Ovary (tissue), 9 donors: ENCODE data around the gene IFNG-AS1. TPM values are rescaled to one million over a fixed set of nuclear protein-coding genes. Genes with fewer than 3 reads are reported as not detected.

Experiments used
- DNase-seq, 5 donors: peaks; one replicate each; pipeline ENCODE4 v3.0.0-alpha.2; 2019 to 2020
- H3K27ac ChIP-seq, 2 donors: fragments of 200-600 bp; one replicate each; pipeline versions ENCODE4 v1.5.1 to v1.8.0; 2019 to 2022
- H3K27me3 ChIP-seq: fragments of 200-600 bp; one replicate; pipeline ENCODE4 v1.8.0; 2022
- H3K36me3 ChIP-seq: fragments of 200-600 bp; sonication (generic); one replicate; pipeline ENCODE4 v1.5.1; 2019
- H3K4me1 ChIP-seq: one replicate; pipeline ENCODE4 v1.8.1; 2013; ENCODE audit warnings: mild to moderate bottlenecking, moderate library complexity; ENCODE audit not compliant: insufficient read depth
- H3K4me3 ChIP-seq: fragments of 200-600 bp; sonication (generic); one replicate; pipeline ENCODE4 v1.5.1; 2017
- H3K9me3 ChIP-seq, 2 donors: fragments of 200-600 bp in 1 of 2; sonication (generic) in 1 of 2; one replicate each; pipeline versions ENCODE4 v1.5.1 to v1.8.1; 2013 to 2019; ENCODE audit warnings: mild to moderate bottlenecking in 1 of 2, moderate library complexity in 1 of 2
- EP300 ChIP-seq: sonication (generic); formaldehyde crosslinking; IDR thresholded peaks from one replicate; pipeline ENCODE4 v1.6.1; 2017; ENCODE audit warnings: antibody characterized with exemption
- POLR2A ChIP-seq: fragments of 450-650 bp; IDR thresholded peaks from one replicate; pipeline ENCODE4 v1.6.1; 2017; ENCODE audit warnings: antibody characterized with exemption, mild to moderate bottlenecking, moderate library complexity
- whole genome bisulfite sequencing, 3 donors: extraction: QIAGEN DNeasy Blood & Tissue Kit in 1 of 3; methylation state at CpG; one replicate each; pipeline versions ENCODE4 v1.1.5 to v1.1.7; 2013 to 2017; 5-methylcytosine and 5-hydroxymethylcytosine counted together
- intact Hi-C, 4 donors: fragments of 100-400 bp; cut with DNase I; formaldehyde crosslinking; loops; one replicate each; pipeline versions ENCODE4 v1.11.0 to v1.15.1; 2022 to 2023
- polyA plus RNA-seq, 2 donors: library from polyadenylated mRNA; stranded (reverse); fragments of 200-250 nt in 1 of 2; fragments of 350-450 nt in 1 of 2; fragmentation: Illumina TruSeq in 1 of 2; extraction: RNeasy Lipid Tissue Mini Kit (QIAGEN cat#74804) in 1 of 2; gene quantifications; one replicate each; pipeline ENCODE4 v1.2.3, GENCODE V29; 2013 to 2014
- total RNA-seq, 7 donors: library from RNA; depleted of rRNA in 2 of 7; stranded (reverse); fragments of >200 nt in 2 of 7; fragmentation: NEBNext Ultra II Directional in 3 of 7; extraction: Animal tissue kit (Norgen Biotek cat#: 25700) in 3 of 7; gene quantifications; one replicate each; pipeline versions ENCODE4 v1.1.0 to v1.2.4, GENCODE V29; 2016 to 2023
- TF ChIP-seq, protein P1 (sequence below), 3 donors: fragments of 450-650 bp in 2 of 3; fragments of 200-600 bp in 1 of 3; IDR thresholded peaks; one replicate each; pipeline versions ENCODE4 v1.5.1 to v1.8.0; 2016 to 2022; ENCODE audit warnings: antibody characterized with exemption in 3 of 3, mild to moderate bottlenecking in 1 of 3
- donor health status: DM: no; HTN: no; CAD: no; lungs with moderate emphysema.
- donor health status: DM: no; HTN: no; CAD: no.
- donor health status: Bipolar disorder and iron deficiency.
- donor health status: DM: yes; HTN: yes; CAD: no.
- donor health status: DM: no; HTN: no; CAD: no.
- donor health status: DM: yes; HTN: yes; CAD: no.

Gene IFNG-AS1
- total and polyA plus RNA-seq, 9 donors = not detected

DNA sequence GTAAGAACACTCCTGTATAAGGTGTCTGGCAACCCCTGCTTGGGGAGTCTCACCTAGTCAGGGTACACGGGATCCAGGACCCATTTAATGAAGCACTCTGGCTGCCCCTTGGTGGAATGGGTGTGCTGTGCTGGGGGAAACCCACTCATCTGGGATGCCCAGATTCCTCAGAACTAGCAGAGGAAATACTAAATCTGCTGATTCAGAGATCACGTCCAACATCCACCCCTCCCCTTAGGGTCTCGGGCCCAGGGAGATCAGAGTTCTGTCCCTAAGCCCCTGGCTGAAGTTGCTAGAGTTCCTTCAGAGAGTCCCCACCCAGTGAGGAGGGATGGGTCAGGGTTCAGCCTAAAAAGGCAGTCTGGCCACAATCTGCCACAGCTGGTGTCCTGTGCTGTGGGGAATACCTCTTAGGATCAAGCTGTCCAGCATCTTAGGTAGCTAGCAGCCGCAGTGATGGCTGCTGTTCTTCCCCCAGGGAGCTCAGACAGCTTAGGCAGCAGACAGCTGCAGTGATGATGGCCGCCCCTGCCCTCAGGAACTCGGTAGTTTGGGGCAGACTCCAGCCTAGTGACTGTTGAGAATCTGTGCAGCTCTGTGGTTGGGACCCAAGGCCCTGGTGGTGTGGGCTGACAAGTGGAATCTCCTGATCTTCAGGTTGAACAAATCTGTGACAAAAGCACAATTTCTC is 74.8 kb downstream of the IFNG-AS1 start:
- no peaks in the 10 kb centered on the region for H3K36me3 ChIP-seq
- H3K4me1 ChIP-seq = no peaks in the 10 kb centered on the region
- H3K27ac ChIP-seq = no peak overlapping the region
- H3K4me3 ChIP-seq = no peak overlapping the region
- intact Hi-C loops = no loop called here
- H3K27me3 ChIP-seq = no peaks in the 10 kb centered on the region
- TF ChIP-seq EP300 (no peak), POLR2A (no peak)
- TF ChIP-seq, protein P1, sequence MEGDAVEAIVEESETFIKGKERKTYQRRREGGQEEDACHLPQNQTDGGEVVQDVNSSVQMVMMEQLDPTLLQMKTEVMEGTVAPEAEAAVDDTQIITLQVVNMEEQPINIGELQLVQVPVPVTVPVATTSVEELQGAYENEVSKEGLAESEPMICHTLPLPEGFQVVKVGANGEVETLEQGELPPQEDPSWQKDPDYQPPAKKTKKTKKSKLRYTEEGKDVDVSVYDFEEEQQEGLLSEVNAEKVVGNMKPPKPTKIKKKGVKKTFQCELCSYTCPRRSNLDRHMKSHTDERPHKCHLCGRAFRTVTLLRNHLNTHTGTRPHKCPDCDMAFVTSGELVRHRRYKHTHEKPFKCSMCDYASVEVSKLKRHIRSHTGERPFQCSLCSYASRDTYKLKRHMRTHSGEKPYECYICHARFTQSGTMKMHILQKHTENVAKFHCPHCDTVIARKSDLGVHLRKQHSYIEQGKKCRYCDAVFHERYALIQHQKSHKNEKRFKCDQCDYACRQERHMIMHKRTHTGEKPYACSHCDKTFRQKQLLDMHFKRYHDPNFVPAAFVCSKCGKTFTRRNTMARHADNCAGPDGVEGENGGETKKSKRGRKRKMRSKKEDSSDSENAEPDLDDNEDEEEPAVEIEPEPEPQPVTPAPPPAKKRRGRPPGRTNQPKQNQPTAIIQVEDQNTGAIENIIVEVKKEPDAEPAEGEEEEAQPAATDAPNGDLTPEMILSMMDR (IDR thresholded peaks at IDR 0.05) = no peak
- WGBS, 3 donors = 64 to 75% (median 71%) methylated on average over 6 of the region's 6 CpGs
- DNase-seq = no peak
- H3K9me3 ChIP-seq = no peaks in the 10 kb centered on the region

DNA sequence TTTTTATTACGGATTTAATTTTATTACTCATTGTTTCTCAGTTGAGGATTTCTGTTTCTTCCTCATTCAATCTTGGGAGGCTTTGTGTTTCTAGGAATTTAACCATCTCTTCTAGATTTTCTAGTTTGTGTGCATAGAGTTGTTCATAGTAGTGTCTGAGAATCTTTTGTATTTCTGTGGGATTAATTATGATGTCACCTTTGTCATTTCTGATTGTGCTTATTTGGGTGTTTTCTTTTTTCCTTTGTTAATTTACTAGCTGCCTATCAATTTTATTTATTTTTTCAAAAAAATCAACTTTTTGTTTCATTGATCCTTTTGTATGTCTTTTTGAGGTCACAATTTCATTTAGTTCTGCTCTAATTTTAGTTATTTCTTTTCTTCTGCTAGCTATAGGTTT is 75.9 kb downstream of the IFNG-AS1 start:
- WGBS, 3 donors = 73 to 87% (median 85%) methylated on average over 1 of the region's 1 CpG
- Histone ChIP-seq H3K27ac (no peak overlapping the region), H3K36me3 (no peaks in the 10 kb centered on the region), H3K27me3 (no peaks in the 10 kb centered on the region), H3K4me3 (no peak overlapping the region), H3K9me3 (no peaks in the 10 kb centered on the region), H3K4me1 (no peaks in the 10 kb centered on the region)
- intact Hi-C loops = no loop called here
- TF ChIP-seq POLR2A (no peak), EP300 (no peak)
- TF ChIP-seq, protein P1 (IDR thresholded peaks at IDR 0.05) = no peak
- no peak for DNase-seq

DNA sequence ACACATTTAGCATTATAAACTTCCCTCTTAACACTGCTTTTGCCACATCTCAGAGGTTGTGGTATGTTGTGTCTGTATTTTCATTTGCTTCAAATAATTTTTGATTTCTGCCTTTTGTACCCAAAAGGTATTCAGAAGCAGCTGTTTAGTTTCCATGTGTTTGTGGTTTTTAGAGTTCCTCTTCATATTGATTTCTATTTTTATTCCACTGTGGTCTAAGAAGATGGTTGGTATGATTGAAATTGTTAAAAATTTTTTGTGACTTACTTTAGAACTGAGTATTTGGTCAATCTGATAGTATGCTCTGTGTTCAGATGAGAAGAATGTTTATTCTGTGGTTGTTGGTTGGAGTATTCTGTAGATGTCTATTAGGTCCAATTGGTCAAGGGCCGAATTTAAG is 76.4 kb downstream of the IFNG-AS1 start:
- no peaks in the 10 kb centered on the region for H3K9me3 ChIP-seq
- TF ChIP-seq POLR2A = no peak
- TF ChIP-seq EP300 = no peak
- TF ChIP-seq, protein P1 (IDR thresholded peaks at IDR 0.05) = no peak
- H3K27me3 ChIP-seq = no peaks in the 10 kb centered on the region
- DNase-seq = no peak
- no peak overlapping the region for H3K27ac ChIP-seq
- intact Hi-C loops = no loop called here
- H3K4me3 ChIP-seq = no peak overlapping the region
- no peaks in the 10 kb centered on the region for H3K4me1 ChIP-seq
- 77 to 92% (median 81%) methylated on average over 1 of the region's 1 CpG for WGBS, 3 donors
- H3K36me3 ChIP-seq = no peaks in the 10 kb centered on the region

DNA sequence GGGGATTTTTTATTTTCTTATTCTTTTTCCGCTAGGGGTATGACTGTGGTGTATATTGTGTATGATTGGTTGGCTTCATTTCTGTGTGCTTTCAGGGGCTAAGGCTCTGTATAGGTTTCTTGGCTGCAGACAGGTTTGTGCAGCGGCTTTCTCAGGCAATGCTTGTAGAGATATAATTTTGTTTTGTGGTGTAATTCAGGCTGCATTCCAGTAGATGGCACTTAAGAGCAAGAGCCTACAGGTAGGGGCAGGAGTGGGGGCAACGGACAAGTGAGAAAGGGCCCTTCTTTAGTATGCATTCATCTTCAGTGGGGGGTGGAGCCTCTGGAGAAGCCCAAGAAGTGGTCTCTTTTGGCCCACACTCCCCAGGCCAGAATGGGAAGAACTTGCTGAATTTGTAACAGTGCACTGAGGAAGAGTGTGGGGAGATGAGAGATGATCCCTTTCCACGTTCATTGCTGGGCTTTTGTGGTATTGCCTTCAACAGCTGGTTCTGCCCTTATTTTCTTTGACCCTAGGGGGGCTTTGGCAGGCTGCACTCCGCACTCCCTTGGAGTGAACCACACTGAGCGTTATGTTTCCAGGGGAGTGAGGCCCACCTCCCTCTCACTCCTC is 78.6 kb downstream of the IFNG-AS1 start:
- no peaks in the 10 kb centered on the region for H3K27me3 ChIP-seq
- intact Hi-C loops = no loop called here
- no peaks in the 10 kb centered on the region for H3K9me3 ChIP-seq
- no peak overlapping the region for H3K27ac ChIP-seq
- H3K4me1 ChIP-seq = no peaks in the 10 kb centered on the region
- no peak overlapping the region for H3K4me3 ChIP-seq
- 77 to 84% (median 83%) methylated on average over 6 of the region's 6 CpGs for WGBS, 3 donors
- H3K36me3 ChIP-seq = no peaks in the 10 kb centered on the region
- no peak for TF ChIP-seq POLR2A
- no peak for TF ChIP-seq EP300
- TF ChIP-seq, protein P1 (IDR thresholded peaks at IDR 0.05) = no peak
- DNase-seq = no peak
